HT1080 (cell line): ENCODE data around the gene IFITM1. TPM values are rescaled to one million over a fixed set of nuclear protein-coding genes. Genes with fewer than 3 reads are reported as not detected.
"Not testable (repeated sequence)": the region's sequence is repeated elsewhere in the genome, so short reads cannot be mapped to it uniquely, and the experiment has no call there.

Experiments
- DNase-seq: peaks from one replicate; pipeline ENCODE4 v3.0.0-alpha.2; 2015; ENCODE audit warnings: low read depth
- total RNA-seq: library from RNA; depleted of rRNA; stranded (reverse); fragments of >200 nt; shearing (Covaris generic); gene quantifications from 2 replicates; pipeline ENCODE4 v1.2.3, GENCODE V29; 2014

Gene IFITM1
- total RNA-seq, 1 experiment from 2014 or later, result 5.4 TPM

- DNase-seq, result no peak
These were observed 26.1 kb downstream of the IFITM1 start for GRCh38 chr11:339963-340362.

DNA sequence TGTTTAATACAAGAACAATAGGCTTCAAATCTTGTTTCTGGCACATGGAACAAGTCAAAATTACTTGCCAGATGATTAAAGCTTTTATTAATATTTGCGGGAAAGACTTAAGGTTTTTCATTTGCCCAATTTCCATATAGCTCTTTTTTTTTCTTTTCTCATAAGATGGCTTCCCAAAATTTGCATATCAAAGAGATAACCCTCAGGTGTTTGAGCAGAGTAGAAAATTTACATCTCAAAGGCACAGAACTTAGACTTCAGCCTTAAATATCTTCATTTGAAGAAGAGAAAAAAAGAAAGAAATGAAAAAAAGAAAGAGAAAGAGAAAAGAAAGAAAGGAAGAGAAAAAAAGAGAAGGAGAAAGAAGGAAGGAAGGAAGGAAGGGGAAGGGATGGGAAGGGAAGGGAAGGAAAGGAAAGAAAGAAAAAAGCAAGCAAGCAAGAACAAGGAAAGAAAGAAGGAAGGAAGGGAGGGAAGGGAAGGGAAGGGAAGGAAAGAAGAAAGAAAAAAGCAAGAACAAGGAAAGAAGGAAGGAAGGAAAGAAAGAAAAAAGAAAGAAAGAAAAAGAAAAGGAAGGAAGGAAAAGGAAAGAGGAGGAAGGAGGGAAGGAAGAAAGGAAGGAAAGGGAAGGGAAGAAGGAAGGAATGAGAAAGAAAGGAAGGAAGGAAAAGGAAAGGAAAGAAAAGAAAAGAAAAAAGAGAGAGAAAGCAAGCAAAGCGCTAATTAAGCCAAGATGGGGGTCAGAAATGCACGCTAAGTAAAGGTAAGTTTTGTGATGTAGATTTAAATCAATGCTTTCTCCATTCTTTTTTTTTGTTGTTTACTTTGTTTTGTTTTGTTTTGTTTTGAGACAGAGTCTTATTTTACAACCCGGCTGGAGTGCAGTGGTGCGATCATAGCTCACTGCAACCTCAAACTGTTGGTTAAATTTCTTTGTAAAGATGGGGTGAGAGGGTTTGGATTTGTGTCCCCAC, 27.0 kb downstream of the IFITM1 start:
- no peak for DNase-seq

- no peak for DNase-seq
These were observed 28.5 kb downstream of the IFITM1 start for GRCh38 chr11:342328-342727.

- no peak for DNase-seq
These were observed 31.2 kb downstream of the IFITM1 start for GRCh38 chr11:344836-345578.

DNA sequence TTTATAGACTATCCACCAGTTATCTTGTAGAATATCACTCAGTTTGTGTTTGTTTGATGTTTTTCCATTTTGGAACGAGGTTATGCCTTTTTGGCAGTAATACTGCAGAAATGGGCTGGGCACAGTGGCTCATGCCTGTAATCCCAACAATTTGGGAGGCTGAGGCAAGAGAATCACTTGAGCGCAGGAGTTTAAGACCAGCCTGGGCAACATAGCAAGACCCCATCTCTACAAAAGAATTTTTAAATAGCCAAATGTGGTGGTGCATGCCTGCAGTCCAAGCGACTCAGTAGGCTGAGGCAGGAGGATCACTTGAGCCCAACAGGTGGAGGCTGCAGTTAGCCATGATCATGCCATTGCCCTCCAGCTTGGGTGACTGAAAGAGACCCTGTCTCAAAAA, 32.7 kb downstream of the IFITM1 start:
- DNase-seq, result no peak

DNA sequence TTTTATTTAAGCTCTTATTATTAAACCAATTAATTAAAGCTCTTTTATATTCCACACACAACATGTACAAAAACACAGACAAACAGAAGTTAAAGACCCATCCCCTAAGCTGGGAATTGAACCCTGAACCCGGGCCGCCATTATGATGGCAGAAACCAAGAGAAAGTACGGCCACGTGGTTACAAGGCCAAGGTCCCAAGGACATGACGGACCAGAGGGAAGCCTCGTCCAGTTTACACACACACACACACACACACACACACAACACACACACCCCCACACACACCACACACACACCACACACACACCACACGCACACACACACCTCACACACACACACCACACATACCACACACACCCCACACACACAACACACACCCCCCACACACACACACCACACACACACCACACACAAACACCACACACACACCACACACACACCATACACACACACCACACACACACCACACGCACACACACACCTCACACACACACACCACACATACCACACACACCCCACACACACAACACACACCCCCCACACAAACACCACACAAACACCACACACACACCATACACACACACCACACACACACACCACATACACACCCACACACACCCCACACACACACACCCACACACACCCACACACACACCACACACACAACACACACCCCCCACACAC, 35.6 kb downstream of the IFITM1 start:
- DNase-seq, result not testable (repeated sequence)

- DNase-seq, result not testable (repeated sequence)
These were observed 36.3 kb downstream of the IFITM1 start for GRCh38 chr11:350033-350722.

- DNase-seq, result no peak
These were observed 36.9 kb downstream of the IFITM1 start for GRCh38 chr11:350723-351255.

- DNase-seq, result no peak
These were observed 37.6 kb downstream of the IFITM1 start for GRCh38 chr11:351411-351810.

DNA sequence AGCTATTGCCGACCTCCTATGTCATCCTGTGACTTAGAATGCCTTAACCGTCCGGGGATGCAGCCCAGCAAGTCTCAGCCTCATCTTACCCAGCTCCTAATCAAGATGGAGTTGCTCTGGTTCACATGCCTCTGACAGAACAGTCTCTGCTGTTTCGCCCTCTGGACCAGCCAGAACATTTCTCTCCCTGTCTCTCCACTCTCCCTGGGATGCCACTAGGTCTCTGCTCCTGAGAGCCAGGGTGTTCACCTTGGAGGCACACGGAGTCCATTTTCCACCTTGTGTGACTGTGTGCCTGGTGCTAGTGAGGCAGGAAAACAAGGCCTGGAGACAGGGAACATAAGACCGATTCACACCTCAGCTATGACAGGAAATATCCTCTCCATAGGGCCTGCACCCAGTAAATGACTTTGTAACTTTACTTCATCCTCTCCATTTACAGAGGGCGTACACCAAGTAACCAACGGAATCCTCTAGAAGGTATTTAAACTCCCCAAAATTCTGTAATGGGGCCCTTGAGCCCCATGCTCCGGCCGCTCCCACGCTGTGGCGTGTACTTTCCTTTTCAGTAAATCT, 38.7 kb downstream of the IFITM1 start:
- no peak for DNase-seq

GRCh38 chr11:353179-353873, 39.5 kb downstream of the IFITM1 start:
- peak; percentile 37 for DNase-seq

DNA sequence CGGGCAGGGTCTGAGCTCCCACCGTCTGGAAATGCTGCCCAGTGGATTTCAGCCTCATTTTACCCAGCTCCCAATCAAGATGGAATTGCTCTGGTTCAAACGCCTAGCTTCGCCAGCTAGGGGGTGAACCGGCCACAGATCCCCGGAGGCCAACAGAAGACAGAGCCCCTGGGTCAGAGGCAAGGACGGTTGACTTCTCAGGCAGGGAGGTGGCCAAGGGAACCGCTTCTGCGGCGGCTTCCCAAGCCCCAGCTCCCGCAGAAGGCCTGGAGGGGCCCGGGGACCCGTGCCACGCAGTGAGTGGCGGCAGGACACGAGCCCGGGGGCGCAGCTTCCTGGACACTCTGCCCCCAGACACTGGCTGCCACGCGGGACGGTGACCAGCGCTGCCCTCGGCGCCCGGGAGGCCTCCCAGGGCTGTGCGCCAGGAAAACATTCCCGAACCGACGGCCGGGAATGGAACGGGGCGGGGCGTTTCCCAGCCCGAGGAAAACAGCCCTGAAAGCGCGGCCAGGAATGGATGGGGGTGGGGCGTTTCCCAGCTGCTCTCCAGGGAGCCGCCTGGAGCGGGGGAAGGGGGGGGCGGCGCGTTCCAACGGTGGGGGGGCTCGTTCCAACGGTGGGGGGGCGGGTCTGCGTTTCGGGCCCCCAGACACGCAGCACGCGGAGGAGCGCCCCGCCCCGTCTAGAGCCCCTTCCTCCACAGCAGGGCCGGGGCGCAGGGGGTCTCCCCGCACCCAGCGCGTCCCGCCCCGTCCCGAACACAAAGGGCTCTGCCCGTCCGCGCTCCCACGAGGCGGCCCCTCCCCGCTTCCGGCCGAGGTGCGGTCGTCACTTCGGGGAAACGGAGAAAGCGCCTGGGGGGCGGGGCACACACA, 42.0 kb downstream of the IFITM1 start:
- peak; percentile 79 for DNase-seq

DNA sequence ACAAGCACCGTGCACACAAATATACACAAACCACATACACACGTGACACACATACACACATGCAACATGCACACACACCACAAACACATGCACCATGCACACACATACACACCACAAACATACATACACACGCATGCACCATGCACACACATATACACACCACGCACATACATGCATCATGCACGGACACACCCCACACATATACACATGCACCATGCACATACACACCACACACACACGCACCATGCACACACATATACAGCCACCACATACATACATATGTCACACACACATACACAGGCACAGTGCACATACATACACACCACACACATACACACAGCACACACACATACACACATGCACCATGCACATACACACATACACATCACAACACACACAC, 42.8 kb downstream of the IFITM1 start:
- no peak for DNase-seq

GRCh38 chr11:357582-357981, 43.7 kb downstream of the IFITM1 start:
- DNase-seq, result no peak

- DNase-seq, result no peak
These were observed 44.4 kb downstream of the IFITM1 start for GRCh38 chr11:358129-358800.

- no peak for DNase-seq
These were observed 45.4 kb downstream of the IFITM1 start for GRCh38 chr11:359181-359714.

- no peak for DNase-seq
These were observed 46.8 kb downstream of the IFITM1 start for GRCh38 chr11:360326-361280.
